Common myeloid progenitor, CD34-positive (primary cell): Measurements from ENCODE around the gene IFT81.

Experiments used
- CTCF ChIA-PET: fragments of 350-600 bp; sonication (Branson Sonifier 250); formaldehyde crosslinking; loops from one replicate; lab custom pipeline; 2021; ENCODE audit warnings: antibody characterized with exemption; lab: Charles Lee
- POLR2A ChIA-PET: fragments of 350-600 bp; sonication (Branson Sonifier 250); formaldehyde crosslinking; loops from one replicate; lab custom pipeline; 2021; ENCODE audit warnings: antibody characterized with exemption; lab: Charles Lee
- DNase-seq, 3 donors: peaks; one replicate each; pipeline versions ENCODE4 v3.0.0 to v3.0.0-alpha.2; 2013
- H3K27ac ChIP-seq, 2 experiments: 1 replicate in 1 of 2; 2 replicates in 1 of 2; pipeline ENCODE4 v1.7.0; 2013; ENCODE audit warnings: inconsistent platforms in 2 of 2, low read length in 2 of 2, mild to moderate bottlenecking in 2 of 2, low read depth in 1 of 2, moderate library complexity in 1 of 2; ENCODE audit not compliant: severe bottlenecking in 2 of 2, insufficient read depth in 1 of 2, poor library complexity in 1 of 2
- H3K27me3 ChIP-seq, 5 experiments: replicated peaks in 2 of 5; 1 replicate in 3 of 5; 2 replicates in 2 of 5; pipeline versions ENCODE4 v1.6.1 to v1.7.0; 2013; ENCODE audit warnings: low read length in 4 of 5, mild to moderate bottlenecking in 2 of 5, moderate library complexity in 2 of 5, inconsistent platforms in 1 of 5; ENCODE audit not compliant: insufficient read depth in 5 of 5, control insufficient read depth in 4 of 5
- H3K36me3 ChIP-seq, 4 experiments: 1 replicate in 2 of 4; 2 replicates in 2 of 4; pipeline versions ENCODE4 v1.6.1 to v1.7.0; 2013; ENCODE audit warnings: low read length in 3 of 4, control low read depth in 1 of 4, mild to moderate bottlenecking in 1 of 4; ENCODE audit not compliant: control insufficient read depth in 4 of 4, insufficient read depth in 4 of 4
- H3K4me1 ChIP-seq, 4 experiments: 1 replicate in 3 of 4; 2 replicates in 1 of 4; pipeline versions ENCODE4 v1.6.1 to v1.7.1; 2013; ENCODE audit warnings: low read length in 3 of 4, mild to moderate bottlenecking in 3 of 4, control low read depth in 1 of 4, inconsistent platforms in 1 of 4, moderate library complexity in 1 of 4; ENCODE audit not compliant: control insufficient read depth in 4 of 4, insufficient read depth in 4 of 4; ENCODE audit errors: control extremely low read depth in 1 of 4
- H3K4me3 ChIP-seq, 7 experiments: 1 replicate in 4 of 7; 2 replicates in 3 of 7; pipeline versions ENCODE4 v1.5.1 to v1.7.0; 2013; ENCODE audit warnings: mild to moderate bottlenecking in 7 of 7, low read length in 6 of 7, moderate library complexity in 6 of 7, inconsistent platforms in 2 of 7, low read depth in 2 of 7, control low read depth in 1 of 7; ENCODE audit not compliant: insufficient read depth in 4 of 7, control insufficient read depth in 1 of 7; ENCODE audit errors: extremely low read depth in 1 of 7
- H3K9me3 ChIP-seq, 5 experiments: 1 replicate in 4 of 5; 2 replicates in 1 of 5; pipeline versions ENCODE4 v1.6.1 to v1.7.1; 2013; ENCODE audit warnings: low read length in 4 of 5, mild to moderate bottlenecking in 2 of 5, inconsistent platforms in 1 of 5, low read depth in 1 of 5, moderate library complexity in 1 of 5; ENCODE audit not compliant: control insufficient read depth in 4 of 5, insufficient read depth in 2 of 5; ENCODE audit errors: control extremely low read depth in 1 of 5
- WGBS: methylation state at CpG from one replicate; pipeline ENCODE4 v1.1.5; 2013; ENCODE audit not compliant: insufficient coverage; 5-methylcytosine and 5-hydroxymethylcytosine counted together

The IFT81 gene

DNA sequence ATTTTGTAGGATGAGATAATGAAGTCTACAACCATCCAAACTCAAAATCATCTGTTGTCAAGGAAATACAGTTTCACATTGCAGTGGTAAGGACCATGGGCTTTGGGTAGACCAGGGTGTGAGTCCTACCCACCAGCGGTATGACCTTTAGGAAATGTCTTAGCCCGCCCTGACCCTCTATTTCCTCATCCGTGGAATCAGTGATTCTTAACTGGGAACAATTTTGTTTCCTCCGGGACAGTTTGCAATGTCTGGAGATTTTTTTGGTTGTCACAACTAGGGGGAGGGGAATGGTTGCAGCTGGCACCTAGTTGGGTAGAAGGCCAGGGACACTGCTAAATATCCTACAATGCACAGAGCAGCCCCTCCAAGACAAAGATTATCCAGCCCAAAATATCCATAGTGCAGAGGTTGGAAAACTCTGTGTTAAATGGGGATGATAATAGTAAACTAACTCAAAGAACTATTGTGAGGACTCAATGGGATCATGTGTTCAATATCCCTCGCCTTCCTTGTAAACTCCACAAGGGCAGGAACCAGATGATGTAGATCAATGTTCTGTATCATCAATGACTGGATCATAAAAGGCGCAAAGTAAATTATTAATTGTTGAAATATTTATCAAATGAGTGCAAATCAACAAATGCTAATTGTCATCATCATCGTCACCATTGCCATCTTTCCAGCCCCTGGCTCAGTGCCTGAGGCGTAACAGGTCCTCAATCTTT is 15.7 kb upstream of the IFT81 start:
- 92% methylated on average over 2 of the region's 8 CpGs for WGBS
- no peaks in the 10 kb centered on the region for H3K36me3 ChIP-seq
- CTCF ChIA-PET = no interaction called here
- POLR2A ChIA-PET = no interaction called here
- H3K27me3 ChIP-seq = no peaks in the 10 kb centered on the region
- no peak for DNase-seq
- H3K4me1 ChIP-seq = no peaks in the 10 kb centered on the region
- H3K9me3 ChIP-seq = no peaks in the 10 kb centered on the region
- no peak overlapping the region for H3K27ac ChIP-seq
- no peak overlapping the region for H3K4me3 ChIP-seq

DNA sequence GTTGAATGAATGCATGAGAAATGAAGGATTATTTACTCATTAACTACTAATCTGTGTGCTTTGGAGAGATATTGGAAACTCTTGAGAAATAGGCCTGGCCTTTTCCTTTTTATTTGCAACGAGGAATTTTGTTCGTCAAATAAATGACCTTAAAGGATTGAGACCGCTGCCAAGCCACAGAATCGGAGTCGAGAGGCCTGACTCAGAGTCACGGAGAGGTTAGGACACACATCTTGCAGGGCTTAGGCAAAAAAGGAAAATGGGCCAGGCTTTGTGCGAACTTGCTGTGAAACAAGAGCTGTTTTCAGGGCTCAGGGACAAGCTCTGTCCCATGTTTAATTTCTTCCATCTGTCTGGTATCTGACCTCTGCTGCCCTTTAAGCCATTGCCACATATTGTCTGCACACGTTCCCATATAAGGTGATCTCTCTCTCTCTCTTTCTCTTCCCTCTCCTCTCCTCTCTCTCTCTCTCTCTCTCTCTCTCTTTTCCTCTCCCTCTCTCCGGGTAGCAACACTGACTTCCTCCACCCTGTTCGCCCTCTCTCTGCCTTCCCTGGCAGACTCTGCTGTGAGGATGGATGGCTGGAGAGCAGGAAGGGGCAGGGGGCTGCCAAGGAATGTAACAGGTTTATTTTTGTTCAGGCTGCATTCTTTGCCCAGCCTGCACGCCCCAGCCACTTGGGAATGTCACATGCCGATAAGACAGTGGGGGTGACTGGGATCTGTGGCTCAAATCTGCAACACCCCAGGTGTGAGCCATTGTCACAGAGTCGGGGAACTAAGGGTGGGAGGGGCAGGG is 14.9 kb upstream of the IFT81 start:
- no peaks in the 10 kb centered on the region for H3K9me3 ChIP-seq
- no peaks in the 10 kb centered on the region for H3K36me3 ChIP-seq
- no peak overlapping the region for H3K4me3 ChIP-seq
- 91% methylated on average over 11 of the region's 13 CpGs for WGBS
- no peak for DNase-seq
- H3K4me1 ChIP-seq = no peaks in the 10 kb centered on the region
- CTCF ChIA-PET = no interaction called here
- no peaks in the 10 kb centered on the region for H3K27me3 ChIP-seq
- H3K27ac ChIP-seq = no peak overlapping the region
- POLR2A ChIA-PET = no interaction called here

DNA sequence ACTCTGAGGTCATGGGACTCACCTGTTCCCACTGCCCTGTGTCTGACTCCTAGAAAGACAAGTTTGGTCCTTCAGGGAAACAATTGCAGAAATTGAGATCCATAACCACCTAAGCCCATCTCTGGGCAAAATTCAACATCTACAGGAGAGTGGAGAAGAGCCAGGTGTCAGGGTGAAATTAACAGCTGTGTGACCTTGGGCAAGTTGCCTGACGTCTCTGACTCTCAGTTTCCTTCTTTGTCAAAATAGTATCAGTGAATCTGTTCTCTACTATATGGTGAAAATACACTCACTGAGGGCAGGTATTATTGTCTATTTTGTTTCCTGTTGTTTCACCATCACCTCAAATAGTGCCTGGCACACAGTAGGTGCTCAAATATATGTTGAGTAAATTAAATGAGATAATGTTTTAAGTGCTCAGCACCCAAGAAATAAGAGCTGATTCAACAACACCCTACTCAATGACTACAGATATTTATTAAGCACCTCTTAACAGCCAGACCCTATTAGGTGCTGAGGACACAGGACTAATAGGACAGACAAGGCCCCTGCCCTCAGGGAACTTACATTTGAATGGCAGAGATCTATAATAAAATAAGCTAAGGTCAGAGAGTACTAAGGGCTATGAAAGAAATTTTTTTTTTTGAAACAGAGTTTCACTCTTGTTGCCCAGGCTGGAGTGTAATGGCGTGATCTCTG is 14.2 kb upstream of the IFT81 start:
- ChIA-PET CTCF (no interaction called here), POLR2A (no interaction called here)
- WGBS = 80% methylated on average over 1 of the region's 2 CpGs
- no peak for DNase-seq
- Histone ChIP-seq H3K36me3 (no peaks in the 10 kb centered on the region), H3K27me3 (no peaks in the 10 kb centered on the region), H3K9me3 (no peaks in the 10 kb centered on the region), H3K27ac (no peak overlapping the region), H3K4me1 (no peaks in the 10 kb centered on the region), H3K4me3 (no peak overlapping the region)

DNA sequence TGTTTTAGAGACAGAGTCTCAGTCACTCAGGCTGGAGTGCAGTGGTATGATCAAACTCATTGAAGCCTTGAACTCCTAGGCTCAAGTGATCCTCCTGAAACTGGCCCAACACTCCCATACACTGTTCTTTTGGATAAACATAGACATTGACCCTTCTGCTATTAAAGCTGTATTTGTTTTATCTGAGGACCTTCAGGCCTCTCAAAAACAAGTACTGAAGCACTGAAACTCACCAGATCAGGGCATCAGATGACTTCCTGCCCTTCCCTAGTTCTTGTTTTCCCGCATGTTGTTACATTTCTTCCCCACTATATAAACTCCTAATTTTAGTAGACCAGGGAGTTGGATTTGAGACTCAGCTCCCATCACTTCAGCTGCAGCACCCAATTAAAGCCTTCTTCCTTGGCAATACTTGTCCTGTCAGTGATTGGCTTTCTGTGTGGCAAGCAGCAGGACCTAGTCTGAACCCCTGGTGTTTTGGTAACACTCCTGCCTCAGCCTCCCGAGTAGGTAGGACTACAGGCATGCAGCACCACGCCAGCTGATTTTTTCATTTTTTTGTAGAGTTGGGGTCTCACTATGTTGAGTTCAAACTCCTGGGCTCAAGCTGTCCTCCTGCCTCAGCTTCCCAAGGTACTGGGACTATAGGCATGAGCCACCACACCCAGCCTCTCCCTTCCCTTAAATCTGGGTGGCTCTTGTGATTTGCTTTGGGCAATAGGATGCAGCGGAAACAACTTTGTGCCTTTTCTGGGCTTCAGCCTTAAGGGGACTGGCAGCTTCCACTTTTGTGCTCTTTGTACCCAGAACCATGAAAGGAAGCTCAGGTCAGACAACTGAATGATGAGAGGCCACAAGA is 12.5 kb upstream of the IFT81 start:
- Histone ChIP-seq H3K27me3 (no peaks in the 10 kb centered on the region), H3K4me3 (no peak overlapping the region), H3K27ac (no peak overlapping the region), H3K4me1 (no peaks in the 10 kb centered on the region), H3K36me3 (no peaks in the 10 kb centered on the region), H3K9me3 (no peaks in the 10 kb centered on the region)
- ChIA-PET POLR2A (no interaction called here), CTCF (interaction anchor here (0.7 to 1.4 kb wide), 4 partner anchors 8 to 229 kb away, joined by 3 to 5 read pairs (median 4); no protein-coding TSS in a partner anchor)
- DNase-seq = no peak
- 94% methylated on average over 4 of the region's 4 CpGs for WGBS

DNA sequence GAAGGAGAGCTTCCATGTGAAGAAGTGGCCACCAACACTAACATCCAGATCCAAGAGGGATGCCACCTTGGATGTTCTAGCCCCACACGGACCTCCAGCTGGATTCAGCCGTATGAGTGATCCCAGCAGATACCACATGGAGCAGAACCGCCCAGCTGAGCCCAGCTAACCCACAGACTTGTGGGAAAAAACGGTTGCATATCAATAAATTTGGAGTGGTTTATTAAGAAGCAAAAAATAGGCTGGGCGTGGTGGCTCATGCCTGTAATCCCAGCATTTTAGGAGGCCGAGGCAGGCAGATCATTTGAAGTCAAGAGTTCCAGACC is 11.9 kb upstream of the IFT81 start:
- ChIA-PET POLR2A (no interaction called here), CTCF (interaction anchor here (0.7 to 1.4 kb wide), 4 partner anchors 9 to 229 kb away, joined by 3 to 6 read pairs (median 4); no protein-coding TSS in a partner anchor)
- H3K9me3 ChIP-seq = no peaks in the 10 kb centered on the region
- H3K4me1 ChIP-seq = no peaks in the 10 kb centered on the region
- no peak overlapping the region for H3K27ac ChIP-seq
- WGBS = 100% methylated on average over 5 of the region's 6 CpGs
- H3K4me3 ChIP-seq = no peak overlapping the region
- H3K36me3 ChIP-seq = no peaks in the 10 kb centered on the region
- no peak for DNase-seq
- no peaks in the 10 kb centered on the region for H3K27me3 ChIP-seq

DNA sequence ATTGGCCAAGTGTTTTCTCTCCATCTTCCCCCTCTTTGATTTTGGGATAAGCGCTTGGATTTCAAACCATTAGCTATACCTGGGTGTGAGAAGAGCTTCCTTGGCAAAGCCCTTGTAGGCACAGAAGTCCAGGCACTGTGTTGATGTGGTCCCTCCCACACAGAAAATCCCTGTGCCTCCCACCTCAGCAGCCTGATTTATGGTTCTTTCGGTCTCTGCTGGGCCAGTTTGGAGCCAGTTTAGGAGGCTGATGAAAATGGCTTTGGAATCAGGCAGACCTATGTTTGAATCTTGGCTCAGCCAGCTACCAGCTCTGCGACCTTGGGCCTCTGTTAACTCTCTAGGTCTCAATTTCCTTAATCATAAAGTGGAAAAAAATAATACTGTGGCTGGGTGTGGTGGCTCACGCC is 9.6 kb upstream of the IFT81 start:
- no peaks in the 10 kb centered on the region for H3K9me3 ChIP-seq
- H3K27ac ChIP-seq = no peak overlapping the region
- CTCF ChIA-PET = interaction anchor here (1.1 kb wide), 1 partner anchor 13 kb away, joined by 3 read pairs; no protein-coding TSS in a partner anchor
- H3K36me3 ChIP-seq = no peaks in the 10 kb centered on the region
- POLR2A ChIA-PET = no interaction called here
- H3K4me3 ChIP-seq = no peak overlapping the region
- 96% methylated on average over 3 of the region's 4 CpGs for WGBS
- H3K4me1 ChIP-seq = peaks cover 0 to 5% (median 0%) of the 10 kb centered on the region in 4 experiments
- no peak for DNase-seq
- H3K27me3 ChIP-seq = no peaks in the 10 kb centered on the region
